ENCODE measurements around the gene EIF3K. TPM values are rescaled to one million over a fixed set of nuclear protein-coding genes. Genes with fewer than 3 reads are reported as not detected.
"Not testable (repeated sequence)": the region's sequence is repeated elsewhere in the genome, so short reads cannot be mapped to it uniquely, and the experiment has no call there.

The EIF3K gene
- total RNA-seq, 2 experiments from 2014 or later: 273 to 287 TPM

DNA sequence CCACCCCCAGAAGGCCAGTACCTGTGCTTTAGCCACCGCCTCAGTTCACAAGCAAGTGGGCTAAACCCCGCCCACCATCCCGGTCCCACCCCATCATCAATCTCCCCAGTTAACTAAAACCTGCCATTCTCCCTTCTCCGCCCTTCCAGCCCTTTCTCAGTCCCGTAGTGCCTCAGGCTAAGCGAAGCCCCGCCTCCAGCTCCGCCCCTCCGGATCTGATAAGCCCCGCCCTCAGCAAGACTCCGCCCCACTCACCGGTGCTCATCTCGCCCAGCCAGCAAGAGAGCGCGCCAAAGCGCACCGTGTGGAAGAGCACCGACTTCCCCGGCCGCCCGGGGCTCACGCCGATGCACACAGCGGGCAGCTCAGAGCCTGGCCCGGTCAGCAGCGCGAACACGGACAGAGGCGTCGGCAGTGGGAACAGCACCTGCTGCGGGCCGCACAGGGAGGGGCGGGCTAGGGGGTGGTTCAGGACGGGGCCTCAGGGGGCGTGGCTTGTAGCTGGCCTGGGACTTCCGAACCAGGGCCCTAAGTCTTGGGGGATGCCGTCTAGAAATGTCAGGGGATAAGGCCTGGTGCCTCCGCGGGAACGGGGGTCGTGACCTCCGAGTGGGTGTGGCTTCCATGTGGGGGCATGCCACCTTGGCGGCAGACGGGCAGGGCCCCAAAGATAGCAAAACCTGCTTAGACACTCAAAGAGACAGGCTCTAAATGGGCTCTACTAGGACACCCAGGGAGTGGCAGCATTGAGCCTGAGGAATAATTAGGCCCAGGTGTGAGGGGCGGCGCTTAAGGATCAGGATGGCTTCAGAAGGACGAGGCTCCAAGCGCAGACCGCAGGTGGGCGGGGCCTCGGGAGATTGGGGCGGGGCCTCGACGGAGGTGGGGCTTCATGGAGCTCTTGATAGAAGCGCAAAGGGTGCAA is 22.7 kb upstream of the EIF3K start:
- no peak overlapping the region for H3K4me3 Mint-ChIP-seq
- H3K36me3 Mint-ChIP-seq: peaks cover 47% of the 10 kb centered on the region
- POLR2A ChIA-PET: no interaction called here
- CTCF ChIA-PET: interaction anchor here (1.1 to 1.4 kb wide), 2 partner anchors 10 to 51 kb away, joined by 4 to 5 read pairs; no protein-coding TSS in a partner anchor
- no peak overlapping the region for H3K27ac Mint-ChIP-seq
- H3K4me1 Mint-ChIP-seq (ENCODE audit: low read depth): no peaks in the 10 kb centered on the region
- peak; percentile 46 for DNase-seq
- no peaks in the 10 kb centered on the region for H3K9me3 Mint-ChIP-seq
- H3K27me3 Mint-ChIP-seq: no peaks in the 10 kb centered on the region
- intact Hi-C loops (cut with micrococcal nuclease): no loop called here

GRCh38 chr19:38597075-38597474 is 21.9 kb upstream of the EIF3K start:
- CTCF ChIA-PET: interaction anchor here (1.1 to 1.4 kb wide), 2 partner anchors 11 to 52 kb away, joined by 4 to 5 read pairs; no protein-coding TSS in a partner anchor
- intact Hi-C loops (cut with micrococcal nuclease): no loop called here
- Mint-ChIP-seq H3K27ac (no peak overlapping the region), H3K4me3 (no peak overlapping the region), H3K27me3 (no peaks in the 10 kb centered on the region), H3K9me3 (no peaks in the 10 kb centered on the region), H3K4me1 (ENCODE audit: low read depth) (no peaks in the 10 kb centered on the region), H3K36me3 (peaks cover 47% of the 10 kb centered on the region)
- DNase-seq: no peak
- POLR2A ChIA-PET: no interaction called here

DNA sequence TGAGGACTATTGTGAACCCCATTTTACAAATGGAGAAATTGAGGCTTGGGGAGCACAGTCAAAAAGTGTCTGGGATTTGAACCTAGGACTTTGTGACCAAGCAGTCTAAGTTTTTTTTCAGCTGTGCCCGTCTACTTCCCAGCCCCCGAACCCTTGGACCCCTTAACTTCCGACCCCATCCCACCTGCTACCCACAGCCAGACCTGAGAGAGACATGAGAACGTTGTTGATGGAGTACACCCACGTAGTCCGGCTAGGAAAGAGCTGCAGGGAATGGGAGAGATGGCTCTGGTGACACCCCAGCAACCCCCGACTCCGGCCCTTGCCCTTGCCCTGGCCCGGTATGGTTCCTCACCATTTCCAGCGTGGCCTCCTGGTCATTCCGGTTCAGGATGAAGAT is 19.3 kb upstream of the EIF3K start:
- H3K27ac Mint-ChIP-seq: no peak overlapping the region
- no peaks in the 10 kb centered on the region for H3K27me3 Mint-ChIP-seq
- H3K9me3 Mint-ChIP-seq: no peaks in the 10 kb centered on the region
- ChIA-PET POLR2A (no interaction called here), CTCF (no interaction called here)
- H3K4me3 Mint-ChIP-seq: no peak overlapping the region
- intact Hi-C loops (cut with micrococcal nuclease): no loop called here
- peaks cover 37% of the 10 kb centered on the region for H3K36me3 Mint-ChIP-seq
- DNase-seq: no peak
- no peaks in the 10 kb centered on the region for H3K4me1 Mint-ChIP-seq (ENCODE audit: low read depth)

GRCh38 chr19:38602856-38603255 is 16.1 kb upstream of the EIF3K start:
- H3K27me3 Mint-ChIP-seq; H3K4me1 Mint-ChIP-seq (ENCODE audit: low read depth); intact Hi-C loops (cut with micrococcal nuclease); H3K9me3 Mint-ChIP-seq; DNase-seq; POLR2A ChIA-PET; H3K27ac Mint-ChIP-seq; CTCF ChIA-PET; H3K4me3 Mint-ChIP-seq: not testable (repeated sequence)
- H3K36me3 Mint-ChIP-seq: peaks cover 24% of the 10 kb centered on the region

- Mint-ChIP-seq H3K9me3 (no peaks in the 10 kb centered on the region), H3K4me1 (ENCODE audit: low read depth) (no peaks in the 10 kb centered on the region), H3K4me3 (no peak overlapping the region), H3K27me3 (no peaks in the 10 kb centered on the region), H3K36me3 (peaks cover 25% of the 10 kb centered on the region), H3K27ac (no peak overlapping the region)
- ChIA-PET POLR2A (no interaction called here), CTCF (interaction anchor here (0.6 kb wide), 1 partner anchor 248 kb away, joined by 6 read pairs; no protein-coding TSS in a partner anchor)
- no peak for DNase-seq
- intact Hi-C loops (cut with micrococcal nuclease): no loop called here
These were observed 12.9 kb upstream of the EIF3K start for GRCh38 chr19:38606131-38606530.

DNA sequence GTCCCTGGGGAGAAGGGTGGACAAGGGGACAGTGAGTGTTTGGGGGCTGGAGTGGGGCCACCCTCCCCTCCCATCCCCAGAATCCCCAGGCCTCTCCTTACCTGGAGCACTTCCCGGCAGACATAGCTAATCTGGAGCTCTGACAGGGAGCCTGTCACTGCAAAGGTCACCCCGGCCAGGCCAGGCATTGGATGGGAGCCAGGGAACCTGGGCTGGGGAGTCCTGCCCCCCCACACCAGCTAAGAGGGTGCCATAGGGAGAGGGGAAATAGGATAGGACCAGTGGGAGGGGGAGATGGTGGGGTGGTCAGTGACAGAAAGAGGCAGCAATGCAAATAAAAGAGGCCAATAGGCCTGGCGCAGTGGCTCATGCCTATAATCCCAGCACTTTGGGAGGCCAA is 4.7 kb upstream of the EIF3K start:
- Mint-ChIP-seq H3K9me3 (no peaks in the 10 kb centered on the region), H3K4me1 (ENCODE audit: low read depth) (peaks cover 32% of the 10 kb centered on the region), H3K4me3 (no peak overlapping the region), H3K27ac (no peak overlapping the region), H3K27me3 (no peaks in the 10 kb centered on the region), H3K36me3 (peaks cover 37% of the 10 kb centered on the region)
- no peak for DNase-seq
- ChIA-PET CTCF (interaction anchor here (0.6 to 9.6 kb wide), 2 partner anchors 21 to 59 kb away, joined by 3 to 80 read pairs; no protein-coding TSS in a partner anchor), POLR2A (no interaction called here)
- intact Hi-C loops (cut with micrococcal nuclease): loop anchor here (10.0 kb wide), 2 partner anchors 209 to 321 kb away; partner anchors contain the start of genes FAM98C, MRPS12 and SARS2

DNA sequence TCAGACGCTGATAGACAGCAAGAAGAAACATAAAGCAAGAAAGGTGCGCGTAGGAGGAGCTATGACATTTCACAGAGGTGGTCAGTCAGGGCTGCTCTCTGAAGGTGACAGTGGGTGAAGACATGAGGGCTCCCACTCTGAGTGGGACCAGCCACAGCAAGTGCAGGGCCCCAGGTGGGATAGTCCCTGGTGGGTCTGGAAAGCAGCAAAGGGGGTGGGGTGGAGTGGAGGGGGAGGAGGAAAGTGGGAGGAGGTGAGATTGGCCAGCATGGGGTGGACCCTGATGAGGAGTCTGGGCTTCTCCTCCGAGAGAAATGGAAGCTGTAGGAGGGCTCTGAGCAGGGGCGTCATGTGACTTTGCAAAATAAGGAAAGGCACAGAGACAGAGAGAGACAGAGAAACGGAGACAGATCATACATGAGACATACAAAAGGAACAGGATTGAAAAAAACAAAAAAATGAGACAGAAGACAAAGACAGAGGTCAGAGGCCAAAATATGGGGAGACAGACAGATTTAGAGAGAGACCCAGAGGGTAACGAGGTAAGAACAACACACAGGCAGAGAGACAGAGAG is 3.9 kb upstream of the EIF3K start:
- peak overlapping the region; percentile 54 for H3K4me3 Mint-ChIP-seq
- intact Hi-C loops (cut with micrococcal nuclease): loop anchor here (5.0 to 10.0 kb wide), 3 partner anchors 58 to 320 kb away; partner anchors contain the start of genes FAM98C, MRPS12 and SARS2
- DNase-seq: no peak
- ChIA-PET CTCF (interaction anchor here (0.6 to 9.6 kb wide), 2 partner anchors 20 to 36 kb away, joined by 3 to 80 read pairs; no protein-coding TSS in a partner anchor), POLR2A (no interaction called here)
- H3K27ac Mint-ChIP-seq: peak overlapping the region; percentile 66
- peaks cover 36% of the 10 kb centered on the region for H3K36me3 Mint-ChIP-seq
- H3K9me3 Mint-ChIP-seq: no peaks in the 10 kb centered on the region
- H3K27me3 Mint-ChIP-seq: no peaks in the 10 kb centered on the region
- H3K4me1 Mint-ChIP-seq (ENCODE audit: low read depth): peaks cover 37% of the 10 kb centered on the region

- H3K36me3 Mint-ChIP-seq: peaks cover 31% of the 10 kb centered on the region
- peak; percentile 36 for DNase-seq
- H3K4me3 Mint-ChIP-seq: peak overlapping the region; percentile 99
These were observed 2.7 kb upstream of the EIF3K start for GRCh38 chr19:38616265-38616664.

GRCh38 chr19:38617283-38617763 is 1.7 kb upstream of the EIF3K start:
- DNase-seq: peak; percentile 51
- intact Hi-C loops (cut with micrococcal nuclease): loop anchor here (5.0 to 10.0 kb wide), 3 partner anchors 60 to 317 kb away; partner anchors contain the start of genes FAM98C, MRPS12 and SARS2
- H3K4me1 Mint-ChIP-seq (ENCODE audit: low read depth): peaks cover 44% of the 10 kb centered on the region
- H3K4me3 Mint-ChIP-seq: peak overlapping the region; percentile 99
- no peaks in the 10 kb centered on the region for H3K9me3 Mint-ChIP-seq
- H3K36me3 Mint-ChIP-seq: peaks cover 37% of the 10 kb centered on the region
- no peaks in the 10 kb centered on the region for H3K27me3 Mint-ChIP-seq
- CTCF ChIA-PET: interaction anchor here (0.8 to 9.6 kb wide), 7 partner anchors 16 to 214 kb away, joined by 4 to 80 read pairs (median 20); partner anchors contain the start of genes ACTN4 and FAM98C
- POLR2A ChIA-PET: interaction anchor here (0.8 to 2.0 kb wide), 3 partner anchors 30 to 215 kb away, joined by 3 to 6 read pairs (median 3); partner anchors contain the start of genes ACTN4 and FAM98C
- peak overlapping the region; percentile 92 for H3K27ac Mint-ChIP-seq

More at GRCh38 chr19:38616265-38616664, 2.7 kb upstream of the EIF3K start:
- intact Hi-C loops (cut with micrococcal nuclease): loop anchor here (5.0 to 10.0 kb wide), 3 partner anchors 59 to 319 kb away; partner anchors contain the start of genes FAM98C, MRPS12 and SARS2
- H3K27ac Mint-ChIP-seq: peak overlapping the region; percentile 92
- ChIA-PET POLR2A (no interaction called here), CTCF (interaction anchor here (4.8 to 9.6 kb wide), 3 partner anchors 19 to 213 kb away, joined by 20 to 80 read pairs (median 50); partner anchors contain the start of gene FAM98C)
- peaks cover 41% of the 10 kb centered on the region for H3K4me1 Mint-ChIP-seq (ENCODE audit: low read depth)
- H3K27me3 Mint-ChIP-seq: no peaks in the 10 kb centered on the region
- no peaks in the 10 kb centered on the region for H3K9me3 Mint-ChIP-seq

- POLR2A ChIA-PET: interaction anchor here (0.8 to 2.0 kb wide), 12 partner anchors 10 to 312 kb away, joined by 3 to 9 read pairs (median 4); partner anchors contain the start of genes ACTN4, CATSPERG, FAM98C and PSMD8
- peak within 1 kb of the TSS; percentile 92 for H3K27ac Mint-ChIP-seq
- peaks cover 39% of the 10 kb centered on the region for H3K4me1 Mint-ChIP-seq (ENCODE audit: low read depth)
- peaks cover 34% of the 10 kb centered on the region for H3K36me3 Mint-ChIP-seq
- intact Hi-C loops (cut with micrococcal nuclease): loop anchor here (1.0 to 10.0 kb wide), 5 partner anchors 19 to 317 kb away; partner anchors contain the start of genes FAM98C, MRPS12 and SARS2
- peak within 1 kb of the TSS; percentile 99 for H3K4me3 Mint-ChIP-seq
- no peaks in the 10 kb centered on the region for H3K27me3 Mint-ChIP-seq
- peak; percentile 86 for DNase-seq
- CTCF ChIA-PET: interaction anchor here (0.8 to 9.6 kb wide), 12 partner anchors 17 to 794 kb away, joined by 3 to 80 read pairs (median 6); partner anchors contain the start of genes ACTN4, FAM98C, MRPS12 and PLEKHG2
- no peaks in the 10 kb centered on the region for H3K9me3 Mint-ChIP-seq
These were observed 1.0 kb upstream of the EIF3K start, which contains the start of gene MAP4K1 for GRCh38 chr19:38617764-38618589. MAP4K1 (minus strand) TSS chr19:38617953; CDS start chr19:38617895, 58 bp downstream.
